Kidney (tissue), 14 donors: ENCODE data around the gene CILP2. TPM values are rescaled to one million over a fixed set of nuclear protein-coding genes. Genes with fewer than 3 reads are reported as not detected.

Experiments used
- DNase-seq, 5 donors: peaks; one replicate each; pipeline ENCODE4 v3.0.0-alpha.2; 2013 to 2020
- FAIRE-seq: peaks from 2 replicates; lab custom pipeline; 2012; peaks lifted over from hg19 to GRCh38; lab: Jason Lieb, UNC
- H3K27ac ChIP-seq, 2 donors: one replicate each; pipeline ENCODE4 v1.7.0; 2013; ENCODE audit warnings: low read depth in 2 of 2, low read length in 2 of 2, inconsistent platforms in 1 of 2
- H3K27me3 ChIP-seq: one replicate; pipeline ENCODE4 v1.7.1; 2013; ENCODE audit warnings: low read length, inconsistent platforms; ENCODE audit not compliant: control insufficient read depth, insufficient read depth
- H3K36me3 ChIP-seq, 3 donors: one replicate each; pipeline versions ENCODE4 v1.7.0 to v1.7.1; 2013; ENCODE audit warnings: low read length in 3 of 3, control low read depth in 1 of 3, inconsistent platforms in 1 of 3; ENCODE audit not compliant: insufficient read depth in 3 of 3, control insufficient read depth in 2 of 3
- H3K4me1 ChIP-seq, 3 donors: one replicate each; pipeline versions ENCODE4 v1.7.0 to v1.7.1; 2013; ENCODE audit warnings: low read length in 3 of 3, inconsistent platforms in 1 of 3, low read depth in 1 of 3; ENCODE audit not compliant: control insufficient read depth in 2 of 3, insufficient read depth in 2 of 3
- H3K4me3 ChIP-seq, 3 donors: one replicate each; pipeline versions ENCODE4 v1.7.0 to v1.8.1; 2013; ENCODE audit warnings: low read length in 3 of 3, control low read depth in 1 of 3, inconsistent platforms in 1 of 3
- H3K9ac ChIP-seq, 3 donors: one replicate each; pipeline versions ENCODE4 v1.7.0 to v1.7.1; 2013; ENCODE audit warnings: low read length in 3 of 3, control low read depth in 1 of 3, inconsistent platforms in 1 of 3
- H3K9me3 ChIP-seq, 3 donors: one replicate each; pipeline versions ENCODE4 v1.7.0 to v1.7.1; 2013; ENCODE audit warnings: low read length in 3 of 3, control low read depth in 1 of 3, inconsistent platforms in 1 of 3; ENCODE audit not compliant: control insufficient read depth in 2 of 3, insufficient read depth in 1 of 3
- intact Hi-C: fragments of 100-400 bp; cut with DNase I; formaldehyde crosslinking; loops from one replicate; pipeline ENCODE4 v1.11.1; 2022
- polyA plus RNA-seq: library from polyadenylated mRNA; stranded (reverse); fragments of 350-450 nt; fragmentation: Illumina TruSeq; extraction: RNeasy Lipid Tissue Mini Kit (QIAGEN cat#74804); gene quantifications from one replicate; pipeline ENCODE4 v1.2.3, GENCODE V29; 2014; ENCODE audit warnings: low read depth, low replicate concordance; ENCODE audit not compliant: insufficient read depth
- total RNA-seq: library from RNA; stranded (reverse); fragmentation: NEBNext Ultra II Directional; extraction: Animal tissue kit (Norgen Biotek cat#: 25700); gene quantifications from one replicate; pipeline ENCODE4 v1.2.1, GENCODE V29; 2021
- TF ChIP-seq, protein P1 (sequence below): IDR thresholded peaks from 3 replicates; pipeline ENCODE4 v1.5.1; 2012; ENCODE audit warnings: mild to moderate bottlenecking, moderate library complexity, borderline replicate concordance; ENCODE audit not compliant: insufficient read depth; ENCODE audit errors: extremely low read depth
- donor health status: control.
- donor health status: control.
- donor health status: control.
- donor health status: control.
- donor health status: control.
- donor health status: DM: yes; HTN: yes; CAD: no.
- donor health status: Normal renal cell carcinoma (clear cell type).

CILP2 gene
- total and polyA plus RNA-seq, 2 donors from 2014 or later: 0.41 TPM; not detected in 1

DNA sequence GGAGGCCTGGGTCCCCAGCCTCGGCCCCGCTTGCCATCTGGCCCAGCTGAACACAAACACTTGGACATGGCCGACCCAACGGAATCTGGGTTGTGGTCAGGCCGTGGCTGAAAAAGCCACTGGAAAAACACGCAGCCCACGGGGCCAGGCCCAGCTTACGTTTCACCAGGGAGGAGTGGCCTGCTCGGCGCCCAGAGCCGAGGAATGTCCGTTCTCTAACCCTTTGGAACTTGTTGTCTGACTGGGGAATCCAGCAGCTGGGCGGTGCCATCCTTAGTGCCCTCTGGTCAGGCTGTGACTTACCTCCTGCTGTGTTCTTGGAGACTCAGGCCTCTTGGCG is 13.8 kb downstream of the CILP2 start:
- no peaks in the 10 kb centered on the region for H3K27me3 ChIP-seq
- no peaks in the 10 kb centered on the region for H3K36me3 ChIP-seq
- no peak overlapping the region for H3K9ac ChIP-seq
- H3K4me3 ChIP-seq: no peak overlapping the region
- FAIRE-seq (no peak), DNase-seq (peak in 2 of 5 donors; percentile 37 to 66)
- TF ChIP-seq, protein P1, sequence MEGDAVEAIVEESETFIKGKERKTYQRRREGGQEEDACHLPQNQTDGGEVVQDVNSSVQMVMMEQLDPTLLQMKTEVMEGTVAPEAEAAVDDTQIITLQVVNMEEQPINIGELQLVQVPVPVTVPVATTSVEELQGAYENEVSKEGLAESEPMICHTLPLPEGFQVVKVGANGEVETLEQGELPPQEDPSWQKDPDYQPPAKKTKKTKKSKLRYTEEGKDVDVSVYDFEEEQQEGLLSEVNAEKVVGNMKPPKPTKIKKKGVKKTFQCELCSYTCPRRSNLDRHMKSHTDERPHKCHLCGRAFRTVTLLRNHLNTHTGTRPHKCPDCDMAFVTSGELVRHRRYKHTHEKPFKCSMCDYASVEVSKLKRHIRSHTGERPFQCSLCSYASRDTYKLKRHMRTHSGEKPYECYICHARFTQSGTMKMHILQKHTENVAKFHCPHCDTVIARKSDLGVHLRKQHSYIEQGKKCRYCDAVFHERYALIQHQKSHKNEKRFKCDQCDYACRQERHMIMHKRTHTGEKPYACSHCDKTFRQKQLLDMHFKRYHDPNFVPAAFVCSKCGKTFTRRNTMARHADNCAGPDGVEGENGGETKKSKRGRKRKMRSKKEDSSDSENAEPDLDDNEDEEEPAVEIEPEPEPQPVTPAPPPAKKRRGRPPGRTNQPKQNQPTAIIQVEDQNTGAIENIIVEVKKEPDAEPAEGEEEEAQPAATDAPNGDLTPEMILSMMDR: no peak
- H3K4me1 ChIP-seq: no peaks in the 10 kb centered on the region
- H3K9me3 ChIP-seq: no peaks in the 10 kb centered on the region
- no peak overlapping the region for H3K27ac ChIP-seq
- intact Hi-C loops: no loop called here

DNA sequence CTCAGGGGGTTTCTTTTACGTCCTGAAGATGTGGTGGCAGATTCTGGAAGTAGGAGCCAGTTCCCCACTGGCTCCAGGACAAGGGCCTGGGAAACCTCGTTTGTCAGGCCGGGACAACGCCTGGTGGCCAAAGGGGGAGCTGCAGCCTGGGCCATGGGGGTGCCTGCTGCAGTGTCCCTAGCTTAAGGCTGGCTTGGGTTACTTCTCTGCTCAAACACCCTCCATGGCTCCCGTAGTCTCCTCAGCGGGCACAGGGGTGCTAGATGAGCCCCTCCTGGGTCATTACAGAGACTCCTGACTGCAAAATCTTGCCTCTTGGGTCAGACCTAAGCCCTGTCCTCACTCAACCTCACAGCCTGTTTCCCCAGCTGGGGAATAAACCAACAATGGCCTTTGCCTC is 14.7 kb downstream of the CILP2 start:
- FAIRE-seq (no peak), DNase-seq (peak in 1 of 5 donors; percentile 39)
- H3K9ac ChIP-seq: no peak overlapping the region
- H3K4me3 ChIP-seq: no peak overlapping the region
- no peak overlapping the region for H3K27ac ChIP-seq
- intact Hi-C loops: no loop called here
- no peaks in the 10 kb centered on the region for H3K4me1 ChIP-seq
- TF ChIP-seq, protein P1: no peak
- H3K27me3 ChIP-seq: no peaks in the 10 kb centered on the region
- no peaks in the 10 kb centered on the region for H3K36me3 ChIP-seq
- H3K9me3 ChIP-seq: no peaks in the 10 kb centered on the region

DNA sequence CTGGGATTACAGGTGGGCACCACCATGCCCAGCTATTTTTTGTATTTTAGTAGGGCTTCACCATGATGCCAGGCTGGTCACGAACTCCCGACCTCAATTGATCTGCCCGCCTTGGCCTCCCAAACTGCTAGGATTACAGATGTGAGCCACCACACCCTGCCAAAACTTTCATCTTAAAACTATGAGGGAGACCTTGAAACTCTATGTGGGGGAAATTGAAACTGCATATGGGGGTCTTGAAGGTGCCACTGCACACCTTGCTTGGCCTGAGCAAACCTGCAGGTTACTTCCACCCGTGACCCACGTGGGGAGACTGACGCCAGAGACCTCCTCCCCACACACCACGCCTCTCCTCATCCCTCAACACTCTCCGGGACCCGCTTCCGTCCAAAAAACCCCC is 15.6 kb downstream of the CILP2 start:
- Histone ChIP-seq H3K9me3 (no peaks in the 10 kb centered on the region), H3K9ac (no peak overlapping the region), H3K4me1 (no peaks in the 10 kb centered on the region), H3K36me3 (no peaks in the 10 kb centered on the region), H3K27me3 (no peaks in the 10 kb centered on the region), H3K27ac (no peak overlapping the region), H3K4me3 (no peak overlapping the region)
- intact Hi-C loops: no loop called here
- DNase-seq (no peak), FAIRE-seq (no peak)
- TF ChIP-seq, protein P1: no peak
